Hepatocyte (in vitro differentiated cells): ENCODE results near the gene MMP1.

Experiments
- CTCF ChIP-seq: fragments of 200-600 bp; sonication (generic); IDR thresholded peaks from 2 replicates; pipeline ENCODE4 v1.5.1; 2016; ENCODE audit warnings: antibody characterized with exemption, mild to moderate bottlenecking; ENCODE audit not compliant: poor library complexity
- EZH2phosphoT487 ChIP-seq: fragments of 200-600 bp; sonication (generic); IDR thresholded peaks from one replicate; pipeline ENCODE4 v1.6.1; 2018; ENCODE audit warnings: antibody characterized with exemption, mild to moderate bottlenecking, low read depth, moderate library complexity; ENCODE audit not compliant: unreplicated experiment, severe bottlenecking

- TF ChIP-seq CTCF: no peak
- TF ChIP-seq EZH2phosphoT487: no peak
Observed at GRCh38 chr11:102800767-102801166, 2.8 kb upstream of the MMP1 start.
